CD4-positive, alpha-beta T cell treated with Interleukin-10 for 1 hour (primary cell): ENCODE data around the gene LAMTOR2.

Source experiments
- DNase-seq: peaks from one replicate; pipeline ENCODE4 v3.0.0-alpha.2; 2020

LAMTOR2 gene

GRCh38 chr1:156076609-156077429, 22.2 kb downstream of the LAMTOR2 start:
- DNase-seq = no peak

DNA sequence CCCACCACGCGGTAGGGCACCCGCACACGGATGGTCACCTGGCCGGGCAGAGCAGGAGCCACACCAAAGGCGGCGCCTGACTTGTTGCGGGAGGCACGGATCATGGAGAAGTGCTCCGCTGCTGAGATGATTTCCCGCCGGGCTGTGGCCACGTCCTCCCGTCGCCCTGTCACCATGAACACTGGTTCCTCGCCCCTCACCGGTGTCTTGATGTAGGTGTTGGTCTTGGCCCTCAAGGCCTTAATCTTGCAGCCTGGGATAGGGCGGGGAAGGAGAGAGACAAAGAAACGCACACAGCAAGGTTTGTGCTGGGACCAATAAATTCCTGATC, 22.8 kb downstream of the LAMTOR2 start:
- DNase-seq = no peak

DNA sequence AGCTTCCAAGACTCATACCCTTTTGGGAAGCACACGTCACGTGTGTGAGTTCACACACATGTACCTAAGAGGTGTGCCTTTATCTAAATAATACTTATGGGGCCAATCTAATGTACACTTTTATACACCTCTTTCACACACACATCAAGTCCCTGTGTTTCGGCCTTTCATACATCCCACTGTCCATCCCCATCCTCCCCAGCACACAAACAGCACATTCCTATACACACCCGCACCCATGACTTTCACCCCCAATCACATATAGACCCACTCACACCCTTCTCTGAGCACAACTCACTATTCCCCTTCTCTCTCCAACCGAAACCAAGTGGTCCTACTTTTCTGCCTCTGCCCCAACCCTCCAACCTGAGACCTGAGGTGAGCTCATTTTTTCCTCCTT, 24.1 kb downstream of the LAMTOR2 start:
- DNase-seq = no peak

DNA sequence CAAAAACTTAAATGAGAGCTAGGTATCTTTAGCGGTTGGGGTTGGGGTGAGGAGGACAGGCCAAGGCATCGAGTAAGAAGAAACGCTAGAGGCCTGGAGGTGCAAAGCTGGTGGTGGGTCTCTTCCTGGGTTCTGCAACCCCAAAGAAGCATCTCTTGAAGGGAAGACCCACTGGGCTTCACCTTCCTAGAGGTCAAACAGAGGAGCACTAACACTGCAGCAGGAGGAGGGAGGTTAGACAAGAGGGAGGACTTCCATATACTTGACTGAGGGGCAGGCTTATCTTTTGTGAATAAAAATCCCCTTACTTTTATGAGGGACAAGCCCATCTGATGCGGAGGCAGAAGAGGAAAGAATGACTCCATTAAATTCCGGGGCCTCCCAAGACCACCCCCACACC, 25.2 kb downstream of the LAMTOR2 start:
- DNase-seq = no peak

DNA sequence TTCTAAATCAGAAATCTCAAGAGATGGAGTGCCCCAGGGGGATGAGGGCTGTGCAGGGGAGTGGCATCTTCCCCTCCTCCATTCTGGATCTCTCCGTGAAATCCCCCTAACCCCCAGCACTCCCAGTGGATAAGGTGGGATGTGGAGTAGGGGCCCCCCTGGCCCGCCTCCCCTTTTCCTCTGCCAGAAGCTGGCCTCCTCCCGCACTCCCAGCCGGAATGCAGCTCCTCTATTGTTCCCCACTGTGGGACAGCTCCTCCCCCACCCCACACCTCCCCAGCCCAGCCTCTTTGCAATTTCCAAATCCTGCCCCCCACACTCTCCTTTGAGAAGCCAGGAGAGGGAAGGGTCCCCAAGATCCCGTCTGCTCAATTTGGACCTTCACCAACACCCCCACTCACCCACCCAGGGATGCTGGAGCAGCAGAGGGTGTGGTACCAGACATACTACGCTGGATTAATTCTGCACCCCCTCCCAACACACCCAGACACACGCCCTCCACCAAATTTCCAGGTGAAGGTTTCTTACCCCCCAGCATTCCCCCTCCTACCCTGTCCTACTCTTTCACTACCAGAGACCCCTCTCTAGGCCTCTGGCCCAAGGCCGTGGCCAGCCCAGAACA, 25.8 kb downstream of the LAMTOR2 start:
- DNase-seq = no peak

DNA sequence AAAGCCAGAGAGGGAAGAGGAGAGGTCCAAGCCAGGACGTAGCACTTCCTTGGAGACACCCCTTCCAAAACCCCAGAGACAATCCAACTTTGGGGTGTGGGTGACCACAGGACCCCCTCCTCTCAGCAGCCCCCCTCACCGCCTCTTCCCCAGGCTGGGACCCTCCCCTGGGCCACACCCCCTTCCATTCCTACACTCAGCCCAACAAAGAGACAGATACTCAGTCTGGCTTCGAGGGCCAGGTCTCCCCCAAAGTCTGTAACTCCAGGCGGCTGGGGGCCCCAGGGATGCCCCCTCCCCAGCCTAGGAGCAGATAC, 26.2 kb downstream of the LAMTOR2 start:
- no peak for DNase-seq

DNA sequence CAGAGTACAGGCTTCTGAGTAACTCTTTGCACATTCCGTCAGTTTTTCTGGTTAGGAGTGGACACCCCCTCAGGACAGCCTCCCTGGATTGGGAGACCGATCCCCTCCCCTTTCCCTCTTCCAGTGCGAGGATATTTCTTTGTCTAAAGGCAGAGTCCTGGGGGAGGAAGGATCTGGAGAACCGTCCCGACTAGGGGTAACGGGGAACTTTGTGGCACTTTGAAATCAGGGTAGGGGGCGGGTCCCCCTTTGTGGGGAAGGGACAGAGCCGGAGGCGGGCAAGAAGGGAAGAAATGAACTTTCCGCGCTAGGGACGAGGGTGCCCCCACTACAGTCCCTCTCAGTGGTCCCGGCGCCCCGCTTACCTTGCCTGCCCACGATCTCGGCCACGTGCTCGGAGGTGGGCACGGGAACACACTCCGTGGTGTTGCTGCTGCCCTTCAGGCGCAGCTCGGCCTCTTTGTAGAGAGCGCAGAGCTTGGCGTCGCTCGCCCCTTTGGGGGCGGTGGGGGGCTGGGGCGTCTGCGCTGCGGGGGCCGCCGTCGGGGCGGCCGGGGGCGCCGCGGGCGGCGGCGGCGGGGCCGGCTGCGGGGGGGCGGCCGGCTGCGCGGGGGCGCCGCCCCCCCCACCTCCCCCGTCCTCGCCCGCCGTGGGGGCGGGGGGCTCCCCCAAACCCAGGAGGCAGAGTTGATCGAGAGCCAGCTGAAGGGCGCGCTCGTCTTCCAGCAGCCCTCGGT, 26.8 kb downstream of the LAMTOR2 start:
- DNase-seq = no peak

DNA sequence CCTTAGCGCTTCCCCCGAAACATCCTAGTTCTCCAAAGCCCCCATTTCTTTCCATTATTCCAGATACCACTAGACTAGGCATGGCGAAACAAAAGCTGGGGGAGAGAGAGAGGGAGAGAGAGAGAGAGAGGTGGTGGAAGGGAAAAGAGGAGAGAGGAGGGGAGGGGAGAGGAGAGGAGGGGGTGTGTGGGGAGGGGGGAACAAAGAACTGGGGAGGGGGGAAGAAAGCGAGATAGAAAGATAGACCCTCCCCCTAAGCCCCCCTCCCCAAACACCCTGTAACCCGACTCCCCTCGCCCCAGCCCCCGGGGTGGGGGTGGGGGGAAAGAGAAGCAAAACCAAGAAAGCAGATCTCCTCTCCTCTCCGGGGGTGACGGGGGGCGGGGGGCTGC, 27.3 kb downstream of the LAMTOR2 start:
- DNase-seq = no peak

DNA sequence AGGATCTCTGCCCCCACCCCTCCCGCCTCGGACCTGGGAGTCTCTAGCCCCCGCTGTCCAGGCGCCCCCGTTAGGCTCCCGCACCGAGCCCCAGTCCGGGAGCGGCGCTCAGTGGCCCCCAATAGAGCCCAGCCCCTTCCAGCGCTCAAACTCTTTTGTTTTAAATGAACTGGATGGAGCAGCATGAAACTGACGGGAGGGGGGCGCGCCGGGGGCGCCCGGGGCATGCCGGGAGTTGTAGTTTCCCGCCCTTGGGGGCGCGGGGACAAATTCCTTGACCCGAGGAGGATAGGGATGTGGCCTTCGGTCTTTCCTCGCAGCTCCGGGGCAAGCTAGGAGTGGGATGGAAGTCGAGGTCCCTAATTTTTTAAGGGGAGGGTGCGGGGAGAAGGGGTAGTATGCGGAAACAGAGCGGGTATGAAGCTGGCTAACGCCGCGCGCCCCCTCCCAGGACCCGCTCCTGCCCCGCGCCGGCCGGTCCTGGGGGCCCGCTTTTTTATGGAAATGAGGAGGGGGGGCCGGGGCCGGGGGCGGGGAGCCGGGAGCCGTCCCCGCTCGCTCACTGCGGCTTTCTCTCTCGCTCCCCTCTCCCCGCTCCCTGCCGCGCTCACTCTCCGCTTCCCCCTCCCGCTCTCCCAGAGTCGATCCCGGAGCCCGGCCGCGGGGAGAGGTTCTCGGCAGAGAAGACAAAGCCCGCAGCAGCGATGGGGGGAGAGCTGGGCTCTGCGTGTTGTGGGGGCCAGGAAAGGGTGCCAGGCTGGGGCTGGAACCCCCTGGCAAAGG, 27.9 kb downstream of the LAMTOR2 start, which contains the start of gene MEX3A:
Gene MEX3A (minus strand): TSS at position 157 of the 783 bp plus-strand sequence. CDS start 467 bp downstream, outside the sequence.
- peak; percentile 65 for DNase-seq

GRCh38 chr1:156083800-156084790, 29.5 kb downstream of the LAMTOR2 start:
- DNase-seq = no peak

DNA sequence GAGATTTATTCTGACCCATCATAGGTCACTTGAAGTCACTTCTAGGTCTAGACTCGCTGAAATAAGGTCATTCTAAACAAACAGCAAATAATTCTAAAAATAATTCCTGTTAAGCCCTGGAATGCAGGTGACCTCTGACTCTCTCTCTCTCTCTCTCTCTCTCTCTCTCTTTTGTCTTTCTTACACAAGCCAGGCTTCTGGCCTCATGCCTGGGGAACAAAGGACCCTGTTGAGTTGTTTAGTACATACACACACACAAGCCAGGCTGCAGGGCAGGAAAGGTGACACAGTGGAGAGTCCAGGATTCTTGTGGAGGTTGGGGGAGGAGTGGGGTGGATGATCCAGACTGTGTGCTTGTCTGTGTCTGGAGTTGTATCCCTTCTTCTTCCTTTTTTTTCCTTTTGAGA, 31.7 kb downstream of the LAMTOR2 start:
- no peak for DNase-seq

GRCh38 chr1:156089704-156090103, 35.1 kb downstream of the LAMTOR2 start:
- no peak for DNase-seq

GRCh38 chr1:156090138-156090839, 35.7 kb downstream of the LAMTOR2 start:
- no peak for DNase-seq

GRCh38 chr1:156090840-156091188, 36.2 kb downstream of the LAMTOR2 start:
- DNase-seq = peak; percentile 90

- no peak for DNase-seq
Observed at GRCh38 chr1:156091610-156092009, 37.0 kb downstream of the LAMTOR2 start.

GRCh38 chr1:156095906-156096508, 41.4 kb downstream of the LAMTOR2 start:
- DNase-seq = no peak

DNA sequence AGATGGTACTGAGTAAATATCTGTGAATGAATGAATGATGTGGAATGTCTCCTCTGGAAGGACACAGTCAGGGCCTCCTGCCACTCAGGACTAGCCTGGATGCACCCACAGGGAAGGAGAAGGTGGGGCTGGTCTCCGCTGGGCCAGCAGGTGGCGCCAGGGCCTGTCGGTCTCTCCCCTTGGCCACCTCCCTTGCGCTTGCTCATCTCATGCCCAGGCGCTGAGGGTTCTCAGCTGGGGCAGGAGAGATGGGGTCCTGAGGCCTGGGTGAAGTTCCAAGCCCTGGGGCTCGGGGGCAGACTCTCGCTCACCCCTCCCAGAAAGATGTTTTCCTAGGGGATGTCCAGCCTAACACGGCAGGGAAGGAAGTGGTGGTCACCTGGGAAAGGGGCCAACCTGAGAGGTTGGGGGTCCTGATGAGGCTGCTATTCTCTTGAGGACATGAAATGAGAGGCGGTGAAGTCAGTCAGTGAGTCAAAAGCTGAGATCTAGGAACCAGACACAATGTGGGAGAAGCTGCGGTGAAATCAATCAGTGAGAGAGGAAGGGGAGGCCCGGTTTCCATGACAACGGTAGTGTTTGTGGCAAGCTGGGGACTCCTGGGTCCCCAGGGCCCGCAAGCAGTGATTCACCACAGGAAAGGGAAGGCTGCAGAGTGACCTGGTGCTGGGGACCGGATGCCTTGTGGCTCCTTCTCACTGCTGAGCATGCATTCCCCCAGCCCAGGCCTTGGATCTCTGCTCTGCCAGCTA, 42.2 kb downstream of the LAMTOR2 start:
- peak; percentile 93 for DNase-seq

GRCh38 chr1:156097499-156098178, 43.1 kb downstream of the LAMTOR2 start:
- no peak for DNase-seq

GRCh38 chr1:156098784-156099183, 44.2 kb downstream of the LAMTOR2 start:
- DNase-seq = no peak

GRCh38 chr1:156099282-156099681, 44.7 kb downstream of the LAMTOR2 start:
- DNase-seq = no peak
